Osteoblast (primary cell): ENCODE data around the gene ENOX1. TPM values are rescaled to one million over a fixed set of nuclear protein-coding genes. Genes with fewer than 3 reads are reported as not detected.

Experiments
- DNase-seq: peaks from one replicate; pipeline ENCODE4 v3.0.0; 2011; ENCODE audit warnings: low spot score, mixed read lengths; ENCODE audit not compliant: insufficient read length; ENCODE audit errors: missing footprints
- H2AFZ ChIP-seq: 2 replicates; pipeline ENCODE4 v1.6.0; 2011; ENCODE audit warnings: mild to moderate bottlenecking, low read length
- H3K27ac ChIP-seq: 2 replicates; pipeline ENCODE4 v1.5.1; 2011; ENCODE audit warnings: mild to moderate bottlenecking, low read depth, low read length, moderate library complexity
- H3K27me3 ChIP-seq: 2 replicates; pipeline ENCODE4 v1.6.0; 2012; ENCODE audit warnings: mild to moderate bottlenecking, control low read depth, inconsistent platforms, low read length, moderate library complexity; ENCODE audit not compliant: insufficient read depth
- H3K36me3 ChIP-seq: 2 replicates; pipeline ENCODE4 v1.5.1; 2011; ENCODE audit warnings: mild to moderate bottlenecking, low read length, control low read depth, moderate library complexity; ENCODE audit not compliant: insufficient read depth
- H3K4me1 ChIP-seq: 2 replicates; pipeline ENCODE4 v1.5.1; 2011; ENCODE audit warnings: mild to moderate bottlenecking, low read length, control low read depth, moderate library complexity; ENCODE audit not compliant: insufficient read depth
- H3K4me2 ChIP-seq: 2 replicates; pipeline ENCODE4 v1.6.0; 2011; ENCODE audit warnings: mild to moderate bottlenecking, low read length; ENCODE audit not compliant: insufficient read depth
- H3K4me3 ChIP-seq: fragments of 200-600 bp; sonication (generic); 3 replicates; pipeline ENCODE4 v1.5.1; 2012; ENCODE audit warnings: mild to moderate bottlenecking, low read length, inconsistent platforms; ENCODE audit not compliant: insufficient read depth
- H3K79me2 ChIP-seq: 2 replicates; pipeline ENCODE4 v1.6.0; 2012; ENCODE audit warnings: mild to moderate bottlenecking, low read length, control low read depth, inconsistent platforms; ENCODE audit not compliant: insufficient read depth
- H3K9me3 ChIP-seq: 2 replicates; pipeline ENCODE4 v1.5.1; 2011; ENCODE audit warnings: low read depth, low read length, control low read depth
- H4K20me1 ChIP-seq: 2 replicates; pipeline ENCODE4 v1.6.0; 2012; ENCODE audit warnings: mild to moderate bottlenecking, low read length, control low read depth; ENCODE audit not compliant: insufficient read depth
- total RNA-seq: library from RNA; depleted of rRNA; stranded (reverse); fragments of >200 nt; gene quantifications from 2 replicates; pipeline ENCODE4 v1.2.3, GENCODE V29; 2012
- TF ChIP-seq, protein P1 (sequence below): IDR thresholded peaks from 2 replicates; pipeline ENCODE4 v1.5.1; 2011; ENCODE audit warnings: mild to moderate bottlenecking, low read depth, low read length, moderate library complexity; ENCODE audit errors: extremely low read depth

ENOX1 gene
- total RNA-seq, 1 donor, result 5.4 TPM

DNA sequence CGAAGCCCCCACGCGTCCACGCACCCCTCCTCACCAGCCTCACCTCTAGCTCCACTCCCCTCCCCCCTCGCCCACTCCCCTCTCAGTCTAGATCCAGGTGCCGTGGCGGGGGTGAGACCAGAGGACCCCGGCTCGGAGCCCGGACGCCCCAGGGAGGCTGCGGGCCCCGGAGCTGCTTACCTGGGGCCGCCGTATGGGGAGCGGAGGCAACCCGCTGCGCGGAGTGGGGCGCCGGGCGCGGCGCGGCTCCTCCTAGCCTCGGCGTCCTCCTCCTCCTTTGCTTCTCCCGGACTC, 353 bp downstream of the ENOX1 start:
- Histone ChIP-seq H3K27me3 (no peaks in the 10 kb centered on the region), H3K4me2 (peak overlapping the region; percentile 85), H3K9me3 (no peaks in the 10 kb centered on the region), H3K4me3 (peak overlapping the region; percentile 76), H4K20me1 (no peaks in the 10 kb centered on the region), H2AFZ (peak overlapping the region; percentile 24), H3K4me1 (peaks cover 18% of the 10 kb centered on the region), H3K27ac (no peak overlapping the region), H3K36me3 (no peaks in the 10 kb centered on the region), H3K79me2 (no peaks in the 10 kb centered on the region)
- TF ChIP-seq, protein P1, sequence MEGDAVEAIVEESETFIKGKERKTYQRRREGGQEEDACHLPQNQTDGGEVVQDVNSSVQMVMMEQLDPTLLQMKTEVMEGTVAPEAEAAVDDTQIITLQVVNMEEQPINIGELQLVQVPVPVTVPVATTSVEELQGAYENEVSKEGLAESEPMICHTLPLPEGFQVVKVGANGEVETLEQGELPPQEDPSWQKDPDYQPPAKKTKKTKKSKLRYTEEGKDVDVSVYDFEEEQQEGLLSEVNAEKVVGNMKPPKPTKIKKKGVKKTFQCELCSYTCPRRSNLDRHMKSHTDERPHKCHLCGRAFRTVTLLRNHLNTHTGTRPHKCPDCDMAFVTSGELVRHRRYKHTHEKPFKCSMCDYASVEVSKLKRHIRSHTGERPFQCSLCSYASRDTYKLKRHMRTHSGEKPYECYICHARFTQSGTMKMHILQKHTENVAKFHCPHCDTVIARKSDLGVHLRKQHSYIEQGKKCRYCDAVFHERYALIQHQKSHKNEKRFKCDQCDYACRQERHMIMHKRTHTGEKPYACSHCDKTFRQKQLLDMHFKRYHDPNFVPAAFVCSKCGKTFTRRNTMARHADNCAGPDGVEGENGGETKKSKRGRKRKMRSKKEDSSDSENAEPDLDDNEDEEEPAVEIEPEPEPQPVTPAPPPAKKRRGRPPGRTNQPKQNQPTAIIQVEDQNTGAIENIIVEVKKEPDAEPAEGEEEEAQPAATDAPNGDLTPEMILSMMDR, result no peak
- no peak for DNase-seq

DNA sequence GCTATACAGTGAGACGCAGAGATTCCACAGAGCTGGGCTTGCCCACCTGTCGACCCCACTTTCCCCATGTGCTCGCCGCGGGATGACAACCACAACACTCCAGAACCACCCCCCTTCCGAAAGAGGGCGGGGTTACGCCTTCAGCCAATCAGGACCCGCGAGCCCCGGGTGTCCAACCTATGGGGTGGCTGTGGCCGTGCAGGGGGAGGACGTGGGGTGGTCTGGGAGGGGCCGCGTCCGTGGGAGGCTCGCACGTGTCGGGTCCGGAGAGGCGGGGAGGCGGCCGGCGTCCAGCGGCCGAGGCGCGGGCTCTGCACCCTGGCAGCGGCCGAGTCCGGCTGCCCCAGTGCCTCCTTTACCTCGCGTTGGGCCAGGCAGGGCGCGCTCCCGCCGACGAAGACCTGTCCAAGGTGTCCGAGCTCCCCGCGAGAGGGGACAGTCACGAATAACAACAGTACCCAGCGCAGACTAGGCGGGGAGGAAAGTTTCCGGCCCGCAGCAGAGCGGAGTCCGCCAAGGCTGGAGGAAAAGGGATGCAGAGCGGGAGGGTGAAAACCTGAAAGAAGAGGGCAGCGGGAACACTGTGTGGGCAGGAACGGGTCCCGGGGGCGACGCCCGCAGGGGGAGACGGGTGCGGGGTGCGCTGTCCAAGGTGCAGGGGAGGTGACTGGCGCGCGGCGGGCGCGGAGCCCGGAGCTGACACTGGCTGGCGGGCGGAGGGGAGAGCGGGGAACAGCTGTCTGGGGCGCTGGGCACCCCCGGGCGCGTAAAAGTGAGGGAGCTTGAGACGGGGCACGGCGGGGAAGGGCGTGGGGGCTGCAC, 911 bp downstream of the ENOX1 start:
- Histone ChIP-seq H3K4me2 (peak overlapping the region; percentile 85), H3K4me1 (peaks cover 18% of the 10 kb centered on the region), H3K36me3 (no peaks in the 10 kb centered on the region), H4K20me1 (no peaks in the 10 kb centered on the region), H3K27me3 (no peaks in the 10 kb centered on the region), H3K9me3 (no peaks in the 10 kb centered on the region), H3K4me3 (peak overlapping the region; percentile 76), H3K79me2 (no peaks in the 10 kb centered on the region), H3K27ac (no peak overlapping the region), H2AFZ (peak overlapping the region; percentile 82)
- TF ChIP-seq, protein P1, result no peak
- DNase-seq, result peak; percentile 93

DNA sequence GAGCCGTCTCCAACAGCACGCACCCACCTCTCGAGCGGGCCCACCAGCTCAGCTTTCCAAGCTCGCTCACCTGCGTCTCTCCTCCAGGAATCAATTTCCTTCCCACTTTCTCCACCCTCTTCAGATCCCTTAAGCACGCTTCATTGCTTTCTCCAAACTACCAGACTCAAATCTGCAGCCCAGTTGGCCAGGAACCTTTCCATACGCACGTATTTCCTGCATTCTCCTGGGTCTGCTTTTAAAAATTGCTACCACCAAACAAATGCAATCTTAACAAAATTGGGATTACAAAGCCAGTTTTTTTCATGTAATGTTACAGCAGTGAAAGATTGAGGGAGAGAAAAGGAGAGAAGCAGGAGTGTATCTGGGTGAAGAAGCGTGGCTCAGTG, 1.5 kb downstream of the ENOX1 start:
- Histone ChIP-seq H3K9me3 (no peaks in the 10 kb centered on the region), H3K4me3 (peak overlapping the region; percentile 76), H3K27me3 (no peaks in the 10 kb centered on the region), H3K27ac (no peak overlapping the region), H3K79me2 (no peaks in the 10 kb centered on the region), H4K20me1 (no peaks in the 10 kb centered on the region), H2AFZ (peak overlapping the region; percentile 82), H3K4me1 (peaks cover 18% of the 10 kb centered on the region), H3K36me3 (no peaks in the 10 kb centered on the region), H3K4me2 (peak overlapping the region; percentile 85)
- TF ChIP-seq, protein P1, result no peak
- DNase-seq, result peak; percentile 27

DNA sequence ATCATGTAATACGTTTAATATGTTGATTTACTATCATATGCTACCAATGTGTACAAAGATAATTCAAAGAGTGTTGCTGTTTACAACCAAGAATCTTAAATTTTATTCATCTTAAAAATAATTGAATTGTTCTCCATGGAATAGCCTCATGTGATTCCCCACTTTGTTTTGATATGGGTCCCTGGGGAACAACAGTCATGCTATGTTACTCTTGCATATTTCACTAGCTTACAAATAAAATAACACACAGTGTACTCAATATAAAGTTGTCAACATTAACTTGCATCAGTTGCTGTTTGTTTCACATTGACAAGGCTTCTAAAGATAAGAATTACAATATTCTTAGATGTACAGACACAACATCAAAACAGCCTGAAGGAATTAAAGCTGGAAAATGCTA, 2.3 kb downstream of the ENOX1 start:
- no peaks in the 10 kb centered on the region for H3K27me3 ChIP-seq
- TF ChIP-seq, protein P1, result no peak
- no peak overlapping the region for H3K4me3 ChIP-seq
- no peaks in the 10 kb centered on the region for H3K9me3 ChIP-seq
- H3K79me2 ChIP-seq, result no peaks in the 10 kb centered on the region
- H3K27ac ChIP-seq, result no peak overlapping the region
- no peak for DNase-seq
- H2AFZ ChIP-seq, result no peak overlapping the region
- H4K20me1 ChIP-seq, result no peaks in the 10 kb centered on the region
- peak overlapping the region; percentile 85 for H3K4me2 ChIP-seq
- peaks cover 18% of the 10 kb centered on the region for H3K4me1 ChIP-seq
- H3K36me3 ChIP-seq, result no peaks in the 10 kb centered on the region
